Measurements from ENCODE around the gene ETV3.

The ETV3 gene

GRCh38 chr1:157150631-157151030 lies 12.4 kb upstream of the ETV3 start:
- TF ChIP-seq CTCF (IDR thresholded peaks at IDR 0.05; ENCODE audit: low read depth, low read length, poor library complexity, severe bottlenecking) = no peak
- TF ChIP-seq EZH2phosphoT487 (IDR thresholded peaks at IDR 0.05; ENCODE audit: borderline replicate concordance, low read length) = no peak
- Histone ChIP-seq H3K4me1 (ENCODE audit: control insufficient read depth, low read length) (peaks cover 3% of the 10 kb centered on the region; the same call in 1 of the 2 replicates), H3K4me2 (ENCODE audit: low read length) (no peak overlapping the region), H3K9me3 (ENCODE audit: control insufficient read depth, insufficient read depth, low read length) (no peaks in the 10 kb centered on the region), H3F3A (ENCODE audit: control insufficient read depth, insufficient read depth) (no peaks in the 10 kb centered on the region), H3K4me3 (ENCODE audit: low read length) (no peak overlapping the region), H3K9me2 (replicated peaks; ENCODE audit: control insufficient read depth, low read length) (no peaks in the 10 kb centered on the region), H3K27me3 (ENCODE audit: control insufficient read depth, low read length) (peaks cover 18% of the 10 kb centered on the region), H3K27ac (ENCODE audit: low read depth, low read length) (no peak overlapping the region), H3K36me3 (ENCODE audit: control insufficient read depth, low read length) (no peaks in the 10 kb centered on the region), H3K79me2 (ENCODE audit: control insufficient read depth, low read length) (no peaks in the 10 kb centered on the region), H4K20me1 (ENCODE audit: control insufficient read depth, insufficient read depth, low read depth, low read length) (no peaks in the 10 kb centered on the region)

DNA sequence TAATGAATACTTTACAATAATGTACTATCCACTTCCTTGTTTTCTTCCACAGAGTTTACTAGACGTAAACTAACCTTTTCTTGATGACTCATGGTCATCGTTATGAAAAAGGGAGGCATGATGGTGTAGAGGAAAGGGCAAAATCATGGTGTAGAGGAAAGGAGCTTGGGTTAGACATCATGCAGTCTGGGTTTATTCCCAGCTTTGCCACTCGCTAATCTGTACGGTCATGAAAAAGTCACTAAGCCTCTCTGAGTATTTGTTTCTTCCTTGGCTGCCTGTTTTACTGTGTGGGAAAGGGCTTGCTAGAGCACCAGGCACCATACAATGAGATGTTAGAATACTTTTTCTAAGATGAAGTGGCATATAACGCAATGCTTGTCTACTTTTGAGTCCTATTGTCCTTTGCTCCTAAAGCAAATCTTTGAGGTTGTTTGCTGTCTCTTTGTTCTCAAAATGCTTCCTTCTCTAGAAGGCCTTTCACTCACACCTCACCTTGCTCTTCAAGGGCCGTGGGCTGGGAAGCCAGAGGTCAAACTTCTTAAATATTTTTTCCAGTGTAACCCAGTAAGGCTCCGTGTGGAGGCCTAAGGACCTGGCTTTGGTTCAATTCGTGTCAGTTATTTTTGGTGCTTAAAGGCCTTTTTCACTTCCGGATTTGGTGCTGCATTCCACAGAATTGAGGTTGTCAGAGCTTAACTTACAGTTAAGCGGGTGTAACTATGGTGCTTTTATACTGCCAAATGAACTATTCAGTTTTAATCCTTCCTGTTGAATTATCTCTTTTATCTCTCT lies 9.9 kb upstream of the ETV3 start:
- no peaks in the 10 kb centered on the region for H3K9me3 ChIP-seq (ENCODE audit: control insufficient read depth, insufficient read depth, low read length)
- no peak overlapping the region for H3K4me2 ChIP-seq (ENCODE audit: low read length)
- peaks cover 3% of the 10 kb centered on the region; the same call in 1 of the 2 replicates for H3K4me1 ChIP-seq (ENCODE audit: control insufficient read depth, low read length)
- no peaks in the 10 kb centered on the region for H3F3A ChIP-seq (ENCODE audit: control insufficient read depth, insufficient read depth)
- H3K27ac ChIP-seq (ENCODE audit: low read depth, low read length) = no peak overlapping the region
- no peaks in the 10 kb centered on the region for H4K20me1 ChIP-seq (ENCODE audit: control insufficient read depth, insufficient read depth, low read depth, low read length)
- peaks cover 20% of the 10 kb centered on the region for H3K27me3 ChIP-seq (ENCODE audit: control insufficient read depth, low read length)
- H3K9me2 ChIP-seq (replicated peaks; ENCODE audit: control insufficient read depth, low read length) = no peaks in the 10 kb centered on the region
- no peaks in the 10 kb centered on the region for H3K79me2 ChIP-seq (ENCODE audit: control insufficient read depth, low read length)
- TF ChIP-seq CTCF (IDR thresholded peaks at IDR 0.05; ENCODE audit: low read depth, low read length, poor library complexity, severe bottlenecking) (no peak), EZH2phosphoT487 (IDR thresholded peaks at IDR 0.05; ENCODE audit: borderline replicate concordance, low read length) (no peak)
- H3K36me3 ChIP-seq (ENCODE audit: control insufficient read depth, low read length) = no peaks in the 10 kb centered on the region
- H3K4me3 ChIP-seq (ENCODE audit: low read length) = no peak overlapping the region

DNA sequence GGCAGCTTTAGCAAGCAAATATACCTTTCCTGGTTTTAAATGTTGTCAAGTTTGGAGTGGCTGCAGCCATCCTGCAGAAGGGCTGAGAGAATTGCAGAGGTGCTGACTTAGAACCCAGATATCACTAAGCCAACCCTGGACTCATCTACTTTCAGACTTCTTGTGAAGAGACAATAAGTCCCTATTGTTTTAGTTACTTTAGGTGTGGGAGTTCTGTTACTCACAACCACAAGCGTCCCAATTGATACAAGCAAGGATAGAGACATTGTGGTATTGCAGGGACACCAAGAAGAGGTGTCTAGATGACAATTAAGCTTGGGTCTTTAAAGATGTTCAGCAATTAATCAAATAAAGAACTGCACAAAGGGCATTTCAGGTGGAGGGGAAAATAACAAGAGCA lies 8.8 kb upstream of the ETV3 start:
- Histone ChIP-seq H3K4me2 (ENCODE audit: low read length) (no peak overlapping the region), H3K4me1 (ENCODE audit: control insufficient read depth, low read length) (peaks cover 3% of the 10 kb centered on the region; the same call in 1 of the 2 replicates), H3K4me3 (ENCODE audit: low read length) (no peak overlapping the region), H3F3A (ENCODE audit: control insufficient read depth, insufficient read depth) (no peaks in the 10 kb centered on the region), H3K9me2 (replicated peaks; ENCODE audit: control insufficient read depth, low read length) (no peaks in the 10 kb centered on the region), H3K79me2 (ENCODE audit: control insufficient read depth, low read length) (no peaks in the 10 kb centered on the region), H3K27ac (ENCODE audit: low read depth, low read length) (no peak overlapping the region), H3K36me3 (ENCODE audit: control insufficient read depth, low read length) (no peaks in the 10 kb centered on the region), H3K9me3 (ENCODE audit: control insufficient read depth, insufficient read depth, low read length) (no peaks in the 10 kb centered on the region), H4K20me1 (ENCODE audit: control insufficient read depth, insufficient read depth, low read depth, low read length) (no peaks in the 10 kb centered on the region), H3K27me3 (ENCODE audit: control insufficient read depth, low read length) (peaks cover 18% of the 10 kb centered on the region)
- TF ChIP-seq CTCF (IDR thresholded peaks at IDR 0.05; ENCODE audit: low read depth, low read length, poor library complexity, severe bottlenecking) (no peak), EZH2phosphoT487 (IDR thresholded peaks at IDR 0.05; ENCODE audit: borderline replicate concordance, low read length) (no peak)
